GM19351 (cell line): ENCODE results near the gene SPAG6.

Experiments
- ATAC-seq: cut with Tn5 transposase; IDR thresholded peaks from one replicate; pipeline ENCODE4 v1.9.1; 2021; ENCODE audit warnings: mild to moderate bottlenecking, moderate library complexity; ENCODE audit not compliant: unreplicated experiment

SPAG6 gene

GRCh38 chr10:22321924-22322640 is 23.2 kb upstream of the SPAG6 start:
- no peak for ATAC-seq

GRCh38 chr10:22322641-22323160 is 22.6 kb upstream of the SPAG6 start:
- ATAC-seq, result no peak

- ATAC-seq, result no peak
Observed at GRCh38 chr10:22323538-22324305, 21.6 kb upstream of the SPAG6 start.

- no peak for ATAC-seq
Observed at GRCh38 chr10:22324413-22324812, 20.9 kb upstream of the SPAG6 start.

GRCh38 chr10:22324893-22325271 is 20.4 kb upstream of the SPAG6 start:
- ATAC-seq, result no peak

GRCh38 chr10:22325272-22326144 is 19.8 kb upstream of the SPAG6 start:
- peak; percentile 45 for ATAC-seq

- no peak for ATAC-seq
Observed at GRCh38 chr10:22326145-22326702, 19.1 kb upstream of the SPAG6 start.

- no peak for ATAC-seq
Observed at GRCh38 chr10:22329150-22329549, 16.1 kb upstream of the SPAG6 start.

GRCh38 chr10:22332116-22332692 is 13.1 kb upstream of the SPAG6 start:
- no peak for ATAC-seq

- no peak for ATAC-seq
Observed at GRCh38 chr10:22333167-22333974, 11.9 kb upstream of the SPAG6 start.

GRCh38 chr10:22333975-22334282 is 11.4 kb upstream of the SPAG6 start:
- no peak for ATAC-seq

GRCh38 chr10:22334414-22335172 is 10.7 kb upstream of the SPAG6 start:
- no peak for ATAC-seq

- peak; percentile 59 for ATAC-seq
Observed at GRCh38 chr10:22335173-22335933, 9.9 kb upstream of the SPAG6 start.

GRCh38 chr10:22338185-22338900 is 7.0 kb upstream of the SPAG6 start:
- no peak for ATAC-seq

GRCh38 chr10:22338931-22339330 is 6.4 kb upstream of the SPAG6 start:
- ATAC-seq, result no peak

- ATAC-seq, result no peak
Observed at GRCh38 chr10:22339761-22340328, 5.5 kb upstream of the SPAG6 start.
